Cardiac fibroblast (primary cell): ENCODE results near the gene LRRC15.

Experiments used
- DNase-seq, 2 donors: peaks; one replicate each; pipeline versions ENCODE4 v3.0.0 to v3.0.0-alpha.2; 2010; ENCODE audit warnings: low read depth in 2 of 2
- H3K4me3 ChIP-seq, 2 donors: replicated peaks in 1 of 2; 1 replicate in 1 of 2; 2 replicates in 1 of 2; pipeline ENCODE4 v1.5.1; 2011; ENCODE audit warnings: low read depth in 2 of 2, low read length in 2 of 2, mild to moderate bottlenecking in 2 of 2, moderate library complexity in 1 of 2
- TF ChIP-seq, protein P1 (sequence below): IDR thresholded peaks from one replicate; pipeline ENCODE4 v1.5.1; 2011; ENCODE audit warnings: low read depth, mild to moderate bottlenecking, low read length, inconsistent platforms

LRRC15 gene

GRCh38 chr3:194395778-194396538 is 26.4 kb upstream of the LRRC15 start:
- no peak for DNase-seq
- TF ChIP-seq, protein P1, sequence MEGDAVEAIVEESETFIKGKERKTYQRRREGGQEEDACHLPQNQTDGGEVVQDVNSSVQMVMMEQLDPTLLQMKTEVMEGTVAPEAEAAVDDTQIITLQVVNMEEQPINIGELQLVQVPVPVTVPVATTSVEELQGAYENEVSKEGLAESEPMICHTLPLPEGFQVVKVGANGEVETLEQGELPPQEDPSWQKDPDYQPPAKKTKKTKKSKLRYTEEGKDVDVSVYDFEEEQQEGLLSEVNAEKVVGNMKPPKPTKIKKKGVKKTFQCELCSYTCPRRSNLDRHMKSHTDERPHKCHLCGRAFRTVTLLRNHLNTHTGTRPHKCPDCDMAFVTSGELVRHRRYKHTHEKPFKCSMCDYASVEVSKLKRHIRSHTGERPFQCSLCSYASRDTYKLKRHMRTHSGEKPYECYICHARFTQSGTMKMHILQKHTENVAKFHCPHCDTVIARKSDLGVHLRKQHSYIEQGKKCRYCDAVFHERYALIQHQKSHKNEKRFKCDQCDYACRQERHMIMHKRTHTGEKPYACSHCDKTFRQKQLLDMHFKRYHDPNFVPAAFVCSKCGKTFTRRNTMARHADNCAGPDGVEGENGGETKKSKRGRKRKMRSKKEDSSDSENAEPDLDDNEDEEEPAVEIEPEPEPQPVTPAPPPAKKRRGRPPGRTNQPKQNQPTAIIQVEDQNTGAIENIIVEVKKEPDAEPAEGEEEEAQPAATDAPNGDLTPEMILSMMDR = no peak
- H3K4me3 ChIP-seq = no peak overlapping the region

GRCh38 chr3:194395212-194395611 is 25.7 kb upstream of the LRRC15 start:
- no peak overlapping the region for H3K4me3 ChIP-seq
- TF ChIP-seq, protein P1 = no peak
- no peak for DNase-seq

GRCh38 chr3:194392576-194392975 is 23.0 kb upstream of the LRRC15 start:
- TF ChIP-seq, protein P1 = no peak
- H3K4me3 ChIP-seq = no peak overlapping the region
- DNase-seq = no peak

- no peak overlapping the region for H3K4me3 ChIP-seq
- TF ChIP-seq, protein P1 = no peak
- DNase-seq = no peak
Measured at GRCh38 chr3:194390835-194391234, 21.3 kb upstream of the LRRC15 start.

DNA sequence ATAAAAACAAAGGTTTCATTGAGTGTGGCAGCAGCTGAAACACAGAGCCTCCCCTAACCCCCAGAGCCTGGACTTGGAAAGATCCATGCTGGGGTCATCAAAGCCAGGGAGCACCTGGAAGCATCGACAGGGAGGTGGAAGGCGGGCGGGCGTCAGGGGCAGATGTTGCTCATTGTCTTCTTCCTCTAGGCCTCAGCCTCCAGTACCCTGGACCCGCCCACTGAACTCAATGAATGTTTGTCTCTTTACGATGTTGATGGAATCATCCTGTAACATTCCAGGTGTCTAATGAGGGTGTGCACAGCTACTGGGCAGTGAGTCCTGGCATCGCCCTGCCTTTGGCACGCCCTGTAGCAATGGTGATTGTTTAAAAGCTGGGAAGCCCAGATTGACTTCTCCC is 19.7 kb upstream of the LRRC15 start:
- TF ChIP-seq, protein P1 = no peak
- no peak for DNase-seq

DNA sequence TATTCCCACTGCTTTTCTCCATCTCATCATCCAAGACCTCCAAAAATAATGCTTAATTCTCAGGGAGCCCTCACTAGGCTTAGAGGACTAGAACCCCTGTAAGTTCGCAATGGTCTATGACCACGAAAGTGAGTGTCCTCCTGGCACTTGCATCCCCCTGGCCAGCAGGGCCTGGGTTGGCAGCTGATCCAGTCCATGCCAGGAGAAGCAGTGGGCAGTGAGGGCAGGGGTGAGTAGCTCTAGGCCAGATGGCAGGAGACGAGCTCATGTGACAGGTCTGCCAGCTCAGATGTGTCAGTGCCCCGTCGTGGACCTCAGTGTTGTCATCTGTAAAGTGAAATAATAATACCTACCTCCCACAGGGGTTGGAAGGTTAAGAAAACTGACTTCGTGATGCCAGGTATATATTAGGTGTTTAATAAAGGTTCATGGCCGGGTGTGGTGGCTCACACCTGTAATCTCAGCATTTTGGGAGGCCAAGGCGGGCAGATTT is 18.4 kb upstream of the LRRC15 start:
- no peak for DNase-seq
- no peak overlapping the region for H3K4me3 ChIP-seq
- TF ChIP-seq, protein P1 = no peak

More for the DNA sequence above, 19.7 kb upstream of the LRRC15 start:
- no peak overlapping the region for H3K4me3 ChIP-seq

- TF ChIP-seq, protein P1 = no peak
- H3K4me3 ChIP-seq = no peak overlapping the region
- DNase-seq = no peak
Measured at GRCh38 chr3:194387276-194387675, 17.7 kb upstream of the LRRC15 start.
